HUES64 (cell line): Measurements from ENCODE around the gene CPTP.
"Not testable (repeated sequence)": the region's sequence is repeated elsewhere in the genome, so short reads cannot be mapped to it uniquely, and the experiment has no call there.

ENCODE experiments used
- H3K27ac ChIP-seq: 2 replicates; pipeline ENCODE4 v1.7.0; 2013; ENCODE audit warnings: low read depth, low read length, inconsistent platforms
- H3K27me3 ChIP-seq: 2 replicates; pipeline ENCODE4 v1.6.1; 2013; ENCODE audit warnings: mild to moderate bottlenecking, low read length; ENCODE audit not compliant: insufficient read depth
- H3K36me3 ChIP-seq: 2 replicates; pipeline ENCODE4 v1.6.1; 2013; ENCODE audit warnings: mild to moderate bottlenecking, low read length; ENCODE audit not compliant: insufficient read depth
- H3K4me1 ChIP-seq: 2 replicates; pipeline ENCODE4 v1.6.1; 2013; ENCODE audit warnings: mild to moderate bottlenecking, low read length, moderate library complexity; ENCODE audit not compliant: insufficient read depth
- H3K4me3 ChIP-seq: 2 replicates; pipeline ENCODE4 v1.5.1; 2013; ENCODE audit warnings: mild to moderate bottlenecking, low read length, moderate library complexity
- H3K9ac ChIP-seq: 2 replicates; pipeline ENCODE4 v1.6.1; 2013; ENCODE audit warnings: mild to moderate bottlenecking, low read depth, low read length
- H3K9me3 ChIP-seq: 2 replicates; pipeline ENCODE4 v1.6.1; 2013; ENCODE audit warnings: low read depth, low read length; ENCODE audit not compliant: insufficient read depth
- WGBS: fragments of 150-250, 120-280 bp; methylation state at CpG from one replicate; pipeline ENCODE4 v1.1.7; 2013; ENCODE audit warnings: missing lambda C conversion rate; 5-methylcytosine and 5-hydroxymethylcytosine counted together

CPTP gene

GRCh38 chr1:1365875-1366698 lies 41.5 kb downstream of the CPTP start:
- no peak overlapping the region for H3K4me3 ChIP-seq
- 81% methylated on average over 10 of the region's 10 CpGs for WGBS
- no peaks in the 10 kb centered on the region for H3K27me3 ChIP-seq
- H3K4me1 ChIP-seq = peaks cover 9% of the 10 kb centered on the region; the same call in 1 of the 2 replicates
- no peak overlapping the region for H3K9ac ChIP-seq
- H3K9me3 ChIP-seq = peaks cover 18% of the 10 kb centered on the region
- H3K27ac ChIP-seq = no peak overlapping the region
- no peaks in the 10 kb centered on the region for H3K36me3 ChIP-seq

- H3K27ac ChIP-seq = no peak overlapping the region
- WGBS = 94% methylated on average over 3 of the region's 3 CpGs
- no peak overlapping the region for H3K9ac ChIP-seq
- no peaks in the 10 kb centered on the region for H3K27me3 ChIP-seq
- no peaks in the 10 kb centered on the region for H3K36me3 ChIP-seq
- peaks cover 6% of the 10 kb centered on the region; the same call in 1 of the 2 replicates for H3K4me1 ChIP-seq
- H3K9me3 ChIP-seq = peaks cover 18% of the 10 kb centered on the region
- H3K4me3 ChIP-seq = no peak overlapping the region
These were observed 42.1 kb downstream of the CPTP start for GRCh38 chr1:1366699-1367066.

GRCh38 chr1:1367315-1367714 lies 42.7 kb downstream of the CPTP start:
- Histone ChIP-seq H3K9me3 (peaks cover 18% of the 10 kb centered on the region), H3K27ac (no peak overlapping the region), H3K27me3 (no peaks in the 10 kb centered on the region), H3K36me3 (no peaks in the 10 kb centered on the region), H3K9ac (no peak overlapping the region), H3K4me1 (no peaks in the 10 kb centered on the region), H3K4me3 (no peak overlapping the region)
- WGBS = 91% methylated on average over 5 of the region's 5 CpGs

- peaks cover 18% of the 10 kb centered on the region for H3K9me3 ChIP-seq
- H3K9ac ChIP-seq, H3K27ac ChIP-seq, H3K4me1 ChIP-seq, H3K36me3 ChIP-seq, H3K4me3 ChIP-seq, H3K27me3 ChIP-seq: not testable (repeated sequence)
- 96% methylated on average over 14 of the region's 14 CpGs for WGBS
These were observed 45.5 kb downstream of the CPTP start for GRCh38 chr1:1370094-1370493.

GRCh38 chr1:1370771-1371300 lies 46.2 kb downstream of the CPTP start:
- H3K9ac ChIP-seq = no peak overlapping the region
- 93% methylated on average over 16 of the region's 16 CpGs for WGBS
- H3K4me3 ChIP-seq = no peak overlapping the region

GRCh38 chr1:1371364-1371745 lies 46.8 kb downstream of the CPTP start:
- H3K27ac ChIP-seq = no peak overlapping the region
- peaks cover 11% of the 10 kb centered on the region; the same call in 1 of the 2 replicates for H3K9me3 ChIP-seq
- no peak overlapping the region for H3K4me3 ChIP-seq
- H3K36me3 ChIP-seq = peaks cover 10% of the 10 kb centered on the region
- WGBS = 97% methylated on average over 12 of the region's 12 CpGs
- no peaks in the 10 kb centered on the region for H3K27me3 ChIP-seq
- H3K9ac ChIP-seq = no peak overlapping the region
- peaks cover 7% of the 10 kb centered on the region; the same call in 1 of the 2 replicates for H3K4me1 ChIP-seq

More at GRCh38 chr1:1370771-1371300, 46.2 kb downstream of the CPTP start:
- H3K27ac ChIP-seq = no peak overlapping the region
- no peaks in the 10 kb centered on the region for H3K27me3 ChIP-seq
- 0 out of 2 replicates have a peak, but pooled peaks cover 4% of the 10 kb centered on the region for H3K4me1 ChIP-seq
- H3K9me3 ChIP-seq = peaks cover 17% of the 10 kb centered on the region
- peaks cover 10% of the 10 kb centered on the region for H3K36me3 ChIP-seq

- Histone ChIP-seq H3K4me3 (no peak overlapping the region), H3K36me3 (peaks cover 10% of the 10 kb centered on the region), H3K9ac (no peak overlapping the region), H3K27ac (peak overlapping the region; percentile 30; the same call in 1 of the 2 replicates), H3K9me3 (peaks cover 5% of the 10 kb centered on the region; the same call in 1 of the 2 replicates), H3K27me3 (no peaks in the 10 kb centered on the region), H3K4me1 (peaks cover 7% of the 10 kb centered on the region; the same call in 1 of the 2 replicates)
- WGBS = 63% methylated on average over 26 of the region's 26 CpGs
These were observed 47.4 kb downstream of the CPTP start for GRCh38 chr1:1371746-1372711.

GRCh38 chr1:1373051-1373814 lies 48.6 kb downstream of the CPTP start:
- 96% methylated on average over 26 of the region's 26 CpGs for WGBS
- Histone ChIP-seq H3K9me3 (no peaks in the 10 kb centered on the region), H3K9ac (no peak overlapping the region), H3K36me3 (peaks cover 10% of the 10 kb centered on the region), H3K27me3 (no peaks in the 10 kb centered on the region), H3K27ac (no peak overlapping the region), H3K4me3 (peak overlapping the region; percentile 92), H3K4me1 (peaks cover 7% of the 10 kb centered on the region; the same call in 1 of the 2 replicates)

GRCh38 chr1:1373815-1374588 lies 49.4 kb downstream of the CPTP start:
- 57% methylated on average over 52 of the region's 52 CpGs for WGBS
- Histone ChIP-seq H3K27ac (no peak overlapping the region), H3K9me3 (no peaks in the 10 kb centered on the region), H3K4me1 (peaks cover 7% of the 10 kb centered on the region; the same call in 1 of the 2 replicates), H3K27me3 (no peaks in the 10 kb centered on the region), H3K9ac (peak overlapping the region; percentile 95), H3K36me3 (peaks cover 10% of the 10 kb centered on the region), H3K4me3 (peak overlapping the region; percentile 92)

GRCh38 chr1:1374589-1374928 lies 50.0 kb downstream of the CPTP start:
- WGBS = 1% methylated on average over 24 of the region's 24 CpGs
- Histone ChIP-seq H3K27ac (peak overlapping the region; percentile 87), H3K9ac (peak overlapping the region; percentile 95), H3K4me3 (peak overlapping the region; percentile 92), H3K36me3 (peaks cover 10% of the 10 kb centered on the region), H3K4me1 (peaks cover 7% of the 10 kb centered on the region; the same call in 1 of the 2 replicates), H3K9me3 (no peaks in the 10 kb centered on the region), H3K27me3 (no peaks in the 10 kb centered on the region)
